Liver (tissue), 9 donors: Measurements from ENCODE around the gene CPED1. TPM values are rescaled to one million over a fixed set of nuclear protein-coding genes. Genes with fewer than 3 reads are reported as not detected.

ENCODE experiments used
- DNase-seq: peaks from one replicate; pipeline ENCODE4 v3.0.0-alpha.2; 2017; ENCODE audit warnings: low spot score
- H3K27ac ChIP-seq, 2 donors: one replicate each; pipeline ENCODE4 v1.7.0; 2013; ENCODE audit warnings: inconsistent platforms in 2 of 2, low read length in 2 of 2, control low read depth in 1 of 2, low read depth in 1 of 2, mild to moderate bottlenecking in 1 of 2
- H3K27me3 ChIP-seq, 4 donors: one replicate each; pipeline versions ENCODE4 v1.6.1 to v1.7.0; 2013; ENCODE audit warnings: low read length in 3 of 4, inconsistent platforms in 1 of 4, mild to moderate bottlenecking in 1 of 4, moderate library complexity in 1 of 4; ENCODE audit not compliant: control insufficient read depth in 4 of 4, insufficient read depth in 4 of 4
- H3K36me3 ChIP-seq, 4 donors: one replicate each; pipeline versions ENCODE4 v1.6.1 to v1.7.0; 2013; ENCODE audit warnings: low read length in 3 of 4, mild to moderate bottlenecking in 3 of 4, low read depth in 1 of 4, moderate library complexity in 1 of 4; ENCODE audit not compliant: control insufficient read depth in 4 of 4, insufficient read depth in 3 of 4
- H3K4me1 ChIP-seq, 4 donors: one replicate each; pipeline versions ENCODE4 v1.6.1 to v1.7.0; 2013; ENCODE audit warnings: low read length in 3 of 4, mild to moderate bottlenecking in 3 of 4, moderate library complexity in 1 of 4; ENCODE audit not compliant: control insufficient read depth in 4 of 4, insufficient read depth in 4 of 4
- H3K4me3 ChIP-seq, 3 donors: one replicate each; pipeline versions ENCODE4 v1.6.1 to v1.7.0; 2013; ENCODE audit warnings: low read length in 3 of 3, control low read depth in 1 of 3, low read depth in 1 of 3, mild to moderate bottlenecking in 1 of 3
- H3K9ac ChIP-seq, 2 donors: one replicate each; pipeline ENCODE4 v1.7.0; 2013; ENCODE audit warnings: low read length in 2 of 2, mild to moderate bottlenecking in 2 of 2, moderate library complexity in 2 of 2, control low read depth in 1 of 2, low read depth in 1 of 2
- H3K9me3 ChIP-seq, 4 donors: one replicate each; pipeline versions ENCODE4 v1.6.1 to v1.7.0; 2013; ENCODE audit warnings: low read length in 3 of 4; ENCODE audit not compliant: control insufficient read depth in 4 of 4
- ATF3 ChIP-seq: IDR thresholded peaks from 2 replicates; pipeline ENCODE4 v1.6.1; 2016; ENCODE audit warnings: antibody characterized with exemption
- CTCF ChIP-seq: fragments of 150-350 bp; IDR thresholded peaks from 2 replicates; pipeline ENCODE4 v1.5.1; 2017; ENCODE audit warnings: improper control_type of control experiment, low read depth, low read length; ENCODE audit not compliant: missing input control
- EGR1 ChIP-seq, 2 donors: IDR thresholded peaks; 2 replicates each; pipeline ENCODE4 v1.6.1; 2016 to 2018; ENCODE audit warnings: antibody characterized with exemption in 2 of 2, low read depth in 2 of 2
- FOXA1 ChIP-seq: IDR thresholded peaks from 2 replicates; pipeline ENCODE4 v1.6.1; 2016; ENCODE audit warnings: antibody characterized with exemption
- FOXA2 ChIP-seq: IDR thresholded peaks from 2 replicates; pipeline ENCODE4 v1.6.1; 2016; ENCODE audit warnings: antibody characterized with exemption
- GABPA ChIP-seq, 2 donors: IDR thresholded peaks in 1 of 2; conservative IDR thresholded peaks in 1 of 2; 2 replicates each; pipeline ENCODE4 v1.6.1; 2016; ENCODE audit warnings: antibody characterized with exemption in 2 of 2, mild to moderate bottlenecking in 1 of 2, moderate library complexity in 1 of 2
- HNF4A ChIP-seq, 2 donors: conservative IDR thresholded peaks; 2 replicates each; pipeline ENCODE4 v1.6.1; 2016; ENCODE audit warnings: antibody characterized with exemption in 2 of 2, mild to moderate bottlenecking in 2 of 2
- HNF4G ChIP-seq: IDR thresholded peaks from 2 replicates; pipeline ENCODE4 v1.6.1; 2016; ENCODE audit warnings: antibody characterized with exemption
- JUND ChIP-seq, 2 donors: IDR thresholded peaks; 2 replicates each; pipeline ENCODE4 v1.6.1; 2016; ENCODE audit warnings: antibody characterized with exemption in 2 of 2
- MAX ChIP-seq: IDR thresholded peaks from 2 replicates; pipeline ENCODE4 v1.6.1; 2016; ENCODE audit warnings: antibody characterized with exemption
- NR2F2 ChIP-seq: IDR thresholded peaks from 2 replicates; pipeline ENCODE4 v1.6.1; 2016; ENCODE audit warnings: antibody characterized with exemption
- RAD21 ChIP-seq, 2 donors: IDR thresholded peaks; 2 replicates each; pipeline ENCODE4 v1.6.1; 2016; ENCODE audit warnings: antibody characterized with exemption in 2 of 2, mild to moderate bottlenecking in 2 of 2
- REST ChIP-seq: IDR thresholded peaks from 2 replicates; pipeline ENCODE4 v1.6.1; 2016; ENCODE audit warnings: antibody characterized with exemption, mild to moderate bottlenecking
- RXRA ChIP-seq, 2 donors: IDR thresholded peaks; 2 replicates each; pipeline ENCODE4 v1.6.1; 2017 to 2018; ENCODE audit warnings: antibody characterized with exemption in 2 of 2, mild to moderate bottlenecking in 1 of 2
- SP1 ChIP-seq: IDR thresholded peaks from 2 replicates; pipeline ENCODE4 v1.6.1; 2018; ENCODE audit warnings: antibody characterized with exemption, mild to moderate bottlenecking
- TAF1 ChIP-seq: conservative IDR thresholded peaks from 2 replicates; pipeline ENCODE4 v1.6.1; 2016; ENCODE audit warnings: antibody characterized with exemption, mild to moderate bottlenecking
- YY1 ChIP-seq: IDR thresholded peaks from 2 replicates; pipeline ENCODE4 v1.6.1; 2016; ENCODE audit warnings: antibody characterized with exemption, mild to moderate bottlenecking
- ZBTB33 ChIP-seq: IDR thresholded peaks from 2 replicates; pipeline ENCODE4 v1.6.1; 2016; ENCODE audit warnings: antibody characterized with exemption
- WGBS: extraction: QIAGEN DNeasy Blood & Tissue Kit; methylation state at CpG from one replicate; pipeline ENCODE4 v1.1.7; 2013; 5-methylcytosine and 5-hydroxymethylcytosine counted together
- polyA plus RNA-seq, 2 donors: library from polyadenylated mRNA; stranded (reverse) in 1 of 2; unstranded in 1 of 2; fragments of 200-250 nt in 1 of 2; fragments of >200 nt in 1 of 2; fragmentation: Nextera tagmentation in 1 of 2; extraction: Ambion mirVana in 1 of 2; gene quantifications; one replicate each; pipeline versions ENCODE4 v1.2.1 to v1.2.3, GENCODE V29; 2013 to 2015
- total RNA-seq, 2 donors: library from RNA; depleted of rRNA; stranded (reverse); fragments of >200 nt; gene quantifications; one replicate each; pipeline ENCODE4 v1.2.3, GENCODE V29; 2014
- donor health status: healthy.
- donor health status: healthy.
- donor health status: healthy.
- donor health status: healthy.
- donor health status: healthy.

CPED1 gene
- total and polyA plus RNA-seq, 4 donors = 8.5 to 58.0 (median 14.6) TPM

- Histone ChIP-seq H3K36me3 (peaks cover 0 to 24% (median 14%) of the 10 kb centered on the region in 4 donors), H3K4me1 (peaks cover 2 to 24% (median 8%) of the 10 kb centered on the region in 4 donors), H3K9ac (peak overlapping the region; percentile 90 to 98), H3K27me3 (no peaks in the 10 kb centered on the region), H3K9me3 (no peaks in the 10 kb centered on the region), H3K27ac (peak overlapping the region; percentile 88 to 99), H3K4me3 (peak overlapping the region; percentile 70 to 99 (median 80))
- no peak for DNase-seq
- 9% methylated on average over 8 of the region's 8 CpGs for WGBS
- no peak for TF ChIP-seq CTCF
- TF ChIP-seq FOXA2 = no peak
- no peak for TF ChIP-seq TAF1
- no peak for TF ChIP-seq HNF4G
- TF ChIP-seq JUND (IDR thresholded peaks at IDR 0.05) = no peak
- TF ChIP-seq EGR1 (IDR thresholded peaks at IDR 0.05; ENCODE audit: low read depth in 2 of 2) = no peak
- TF ChIP-seq REST = no peak
- no peak for TF ChIP-seq RXRA (IDR thresholded peaks at IDR 0.05)
- no peak for TF ChIP-seq ATF3
- no peak for TF ChIP-seq SP1
- no peak for TF ChIP-seq YY1
- TF ChIP-seq GABPA (IDR thresholded peaks at IDR 0.05 in 1 of 2, conservative IDR thresholded peaks at IDR 0.05 in 1 of 2) = no peak
- no peak for TF ChIP-seq FOXA1
- TF ChIP-seq RAD21 (IDR thresholded peaks at IDR 0.05) = no peak
- TF ChIP-seq NR2F2 = no peak
- no peak for TF ChIP-seq ZBTB33
- TF ChIP-seq MAX = no peak
- TF ChIP-seq HNF4A (conservative IDR thresholded peaks at IDR 0.05) = no peak
Measured at GRCh38 chr7:120951309-120951699, 37.2 kb upstream of the CPED1 start.
